Ishikawa (cell line): Measurements from ENCODE around the gene SF3B1.

Source experiments
- CEBPB ChIP-seq: IDR thresholded peaks from 2 replicates; pipeline ENCODE4 v1.6.1; 2012
- EP300 ChIP-seq: IDR thresholded peaks from 2 replicates; pipeline ENCODE4 v1.6.1; 2012; ENCODE audit warnings: borderline replicate concordance
- MAX ChIP-seq: IDR thresholded peaks from 2 replicates; pipeline ENCODE4 v1.6.1; 2012
- NFIC ChIP-seq: IDR thresholded peaks from 2 replicates; pipeline ENCODE4 v1.6.1; 2012
- RAD21 ChIP-seq: IDR thresholded peaks from 2 replicates; pipeline ENCODE4 v1.6.1; 2012; ENCODE audit warnings: low read depth
- TAF1 ChIP-seq: IDR thresholded peaks from 2 replicates; pipeline ENCODE4 v1.6.1; 2012; ENCODE audit warnings: low read depth, mild to moderate bottlenecking
- TCF12 ChIP-seq: IDR thresholded peaks from 2 replicates; pipeline ENCODE4 v1.6.1; 2012; ENCODE audit warnings: low read depth
- USF1 ChIP-seq: IDR thresholded peaks from 2 replicates; pipeline ENCODE4 v1.6.1; 2012
- YY1 ChIP-seq: IDR thresholded peaks from 2 replicates; pipeline ENCODE4 v1.6.1; 2012; ENCODE audit warnings: low read depth
- ZBTB7A ChIP-seq: IDR thresholded peaks from 2 replicates; pipeline ENCODE4 v1.6.1; 2012; ENCODE audit warnings: low read depth
- TF ChIP-seq, protein P1 (sequence below): IDR thresholded peaks from 2 replicates; pipeline ENCODE4 v1.6.1; 2012; ENCODE audit warnings: low read depth, mild to moderate bottlenecking

GRCh38 chr2:197369933-197370320, 64.9 kb downstream of the SF3B1 start:
- TF ChIP-seq ZBTB7A (no peak), TCF12 (no peak), EP300 (no peak), USF1 (no peak), MAX (no peak), RAD21 (no peak), NFIC (no peak), CEBPB (no peak), TAF1 (no peak), YY1 (no peak)
- TF ChIP-seq, protein P1, sequence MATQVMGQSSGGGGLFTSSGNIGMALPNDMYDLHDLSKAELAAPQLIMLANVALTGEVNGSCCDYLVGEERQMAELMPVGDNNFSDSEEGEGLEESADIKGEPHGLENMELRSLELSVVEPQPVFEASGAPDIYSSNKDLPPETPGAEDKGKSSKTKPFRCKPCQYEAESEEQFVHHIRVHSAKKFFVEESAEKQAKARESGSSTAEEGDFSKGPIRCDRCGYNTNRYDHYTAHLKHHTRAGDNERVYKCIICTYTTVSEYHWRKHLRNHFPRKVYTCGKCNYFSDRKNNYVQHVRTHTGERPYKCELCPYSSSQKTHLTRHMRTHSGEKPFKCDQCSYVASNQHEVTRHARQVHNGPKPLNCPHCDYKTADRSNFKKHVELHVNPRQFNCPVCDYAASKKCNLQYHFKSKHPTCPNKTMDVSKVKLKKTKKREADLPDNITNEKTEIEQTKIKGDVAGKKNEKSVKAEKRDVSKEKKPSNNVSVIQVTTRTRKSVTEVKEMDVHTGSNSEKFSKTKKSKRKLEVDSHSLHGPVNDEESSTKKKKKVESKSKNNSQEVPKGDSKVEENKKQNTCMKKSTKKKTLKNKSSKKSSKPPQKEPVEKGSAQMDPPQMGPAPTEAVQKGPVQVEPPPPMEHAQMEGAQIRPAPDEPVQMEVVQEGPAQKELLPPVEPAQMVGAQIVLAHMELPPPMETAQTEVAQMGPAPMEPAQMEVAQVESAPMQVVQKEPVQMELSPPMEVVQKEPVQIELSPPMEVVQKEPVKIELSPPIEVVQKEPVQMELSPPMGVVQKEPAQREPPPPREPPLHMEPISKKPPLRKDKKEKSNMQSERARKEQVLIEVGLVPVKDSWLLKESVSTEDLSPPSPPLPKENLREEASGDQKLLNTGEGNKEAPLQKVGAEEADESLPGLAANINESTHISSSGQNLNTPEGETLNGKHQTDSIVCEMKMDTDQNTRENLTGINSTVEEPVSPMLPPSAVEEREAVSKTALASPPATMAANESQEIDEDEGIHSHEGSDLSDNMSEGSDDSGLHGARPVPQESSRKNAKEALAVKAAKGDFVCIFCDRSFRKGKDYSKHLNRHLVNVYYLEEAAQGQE = no peak
